Immature natural killer cell (primary cell): Measurements from ENCODE around the gene UROC1. TPM values are rescaled to one million over a fixed set of nuclear protein-coding genes. Genes with fewer than 3 reads are reported as not detected.

Source experiments
- DNase-seq, 3 donors: peaks; one replicate each; pipeline ENCODE4 v3.0.0; 2022; ENCODE audit warnings: mixed read lengths in 1 of 3
- H3K27ac Mint-ChIP-seq, 6 donors: one replicate each; pipeline ENCODE4 v1.8.0; 2020; ENCODE audit warnings: mixed read lengths in 6 of 6, mild to moderate bottlenecking in 5 of 6, inconsistent platforms in 4 of 6, moderate library complexity in 3 of 6
- H3K27me3 Mint-ChIP-seq, 3 donors: one replicate each; pipeline ENCODE4 v1.8.0; 2020 to 2021; ENCODE audit warnings: low read depth in 3 of 3, mild to moderate bottlenecking in 3 of 3, mixed read lengths in 3 of 3, moderate library complexity in 3 of 3, inconsistent platforms in 1 of 3
- H3K36me3 Mint-ChIP-seq, 3 donors: one replicate each; pipeline ENCODE4 v1.8.0; 2020; ENCODE audit warnings: mixed read lengths in 3 of 3, inconsistent platforms in 2 of 3, mild to moderate bottlenecking in 2 of 3
- H3K4me1 Mint-ChIP-seq, 2 donors: one replicate each; pipeline ENCODE4 v1.8.0; 2020; ENCODE audit warnings: inconsistent platforms in 2 of 2, mild to moderate bottlenecking in 2 of 2, mixed read lengths in 2 of 2, moderate library complexity in 1 of 2
- H3K4me3 Mint-ChIP-seq, 5 donors: one replicate each; pipeline ENCODE4 v1.8.0; 2020; ENCODE audit warnings: mild to moderate bottlenecking in 5 of 5, mixed read lengths in 5 of 5, inconsistent platforms in 3 of 5, moderate library complexity in 3 of 5
- H3K9me3 Mint-ChIP-seq, 6 donors: one replicate each; pipeline ENCODE4 v1.8.0; 2020; ENCODE audit warnings: mild to moderate bottlenecking in 6 of 6, mixed read lengths in 6 of 6, inconsistent platforms in 4 of 6, moderate library complexity in 3 of 6
- polyA plus RNA-seq, 3 donors: library from polyadenylated mRNA; unstranded; fragments of 300-500 nt; fragmentation: Illumina TruSeq; gene quantifications; one replicate each; pipeline ENCODE4 v1.2.3, GENCODE V29; 2021

Gene UROC1
- polyA plus RNA-seq, 3 donors from 2014 or later, result not detected

- Mint-ChIP-seq H3K9me3 (no peaks in the 10 kb centered on the region), H3K27me3 (peaks cover 0 to 5% (median 0%) of the 10 kb centered on the region in 3 donors), H3K36me3 (peaks cover 0 to 5% (median 0%) of the 10 kb centered on the region in 3 donors), H3K4me1 (peaks cover 37 to 46% of the 10 kb centered on the region in 2 donors), H3K27ac (peak overlapping the region; percentile 69 to 92 (median 84)), H3K4me3 (peak overlapping the region; percentile 84 to 89 (median 86))
- no peak for DNase-seq
These were observed 41.2 kb downstream of the UROC1 start for GRCh38 chr3:126476166-126477060.

- H3K4me3 Mint-ChIP-seq, result peak within 1 kb of the TSS; percentile 84 to 89 (median 86)
- peaks cover 0 to 5% (median 0%) of the 10 kb centered on the region in 3 donors for H3K27me3 Mint-ChIP-seq
- peak within 1 kb of the TSS; percentile 75 to 92 (median 84) for H3K27ac Mint-ChIP-seq
- H3K36me3 Mint-ChIP-seq, result peaks cover 0 to 11% (median 0%) of the 10 kb centered on the region in 3 donors
- peak; percentile 90 to 94 (median 94) for DNase-seq
- no peaks in the 10 kb centered on the region for H3K9me3 Mint-ChIP-seq
- H3K4me1 Mint-ChIP-seq, result peaks cover 44 to 54% of the 10 kb centered on the region in 2 donors
These were observed 42.0 kb downstream of the UROC1 start, which contains the start of gene ZXDC for GRCh38 chr3:126475413-126476114. TSS of gene ZXDC (minus strand) at chr3:126475891. CDS start at chr3:126475865, 26 bp downstream.

GRCh38 chr3:126474498-126475412 is 42.8 kb downstream of the UROC1 start:
- H3K4me1 Mint-ChIP-seq, result peaks cover 46 to 61% of the 10 kb centered on the region in 2 donors
- H3K36me3 Mint-ChIP-seq, result peaks cover under 1 to 14% (median under 1%) of the 10 kb centered on the region in 3 donors
- H3K27me3 Mint-ChIP-seq, result peaks cover 0 to 5% (median 0%) of the 10 kb centered on the region in 3 donors
- peak overlapping the region; percentile 77 to 86 (median 84) for H3K4me3 Mint-ChIP-seq
- no peaks in the 10 kb centered on the region for H3K9me3 Mint-ChIP-seq
- peak overlapping the region; percentile 25 to 85 (median 80) for H3K27ac Mint-ChIP-seq
- peak in 2 of 3 donors; percentile 31 to 55 for DNase-seq

GRCh38 chr3:126473292-126474168 is 44.0 kb downstream of the UROC1 start:
- DNase-seq, result no peak
- peaks cover 55 to 74% of the 10 kb centered on the region in 2 donors for H3K4me1 Mint-ChIP-seq
- H3K9me3 Mint-ChIP-seq, result no peaks in the 10 kb centered on the region
- peaks cover 0 to 5% (median 3%) of the 10 kb centered on the region in 3 donors for H3K27me3 Mint-ChIP-seq
- peaks cover 8 to 24% (median 9%) of the 10 kb centered on the region in 3 donors for H3K36me3 Mint-ChIP-seq
- peak overlapping the region; percentile 34 to 86 (median 84) for H3K4me3 Mint-ChIP-seq
- H3K27ac Mint-ChIP-seq, result peak overlapping the region; percentile 17 to 78 (median 44)

- Mint-ChIP-seq H3K36me3 (peaks cover 8 to 31% (median 13%) of the 10 kb centered on the region in 3 donors), H3K27me3 (peaks cover 0 to 5% (median 3%) of the 10 kb centered on the region in 3 donors), H3K4me1 (peaks cover 61 to 84% of the 10 kb centered on the region in 2 donors)
These were observed 45.1 kb downstream of the UROC1 start for GRCh38 chr3:126472277-126473006.

GRCh38 chr3:126469479-126469878 is 48.1 kb downstream of the UROC1 start:
- DNase-seq, result no peak
- H3K27ac Mint-ChIP-seq, result peak overlapping the region in 3 of 6 donors; percentile 7 to 80 (median 30)
- no peaks in the 10 kb centered on the region for H3K9me3 Mint-ChIP-seq
- peaks cover 0 to 3% (median 1%) of the 10 kb centered on the region in 3 donors for H3K27me3 Mint-ChIP-seq
- peaks cover 8 to 52% (median 22%) of the 10 kb centered on the region in 3 donors for H3K36me3 Mint-ChIP-seq
- H3K4me3 Mint-ChIP-seq, result no peak overlapping the region
- peaks cover 54 to 88% of the 10 kb centered on the region in 2 donors for H3K4me1 Mint-ChIP-seq

More at GRCh38 chr3:126472277-126473006, 45.1 kb downstream of the UROC1 start:
- Mint-ChIP-seq H3K4me3 (peak overlapping the region; percentile 34 to 86 (median 84)), H3K27ac (peak overlapping the region; percentile 19 to 78 (median 56)), H3K9me3 (no peaks in the 10 kb centered on the region)
- DNase-seq, result peak in 1 of 3 donors; percentile 6

- H3K4me1 Mint-ChIP-seq, result peaks cover 47 to 82% of the 10 kb centered on the region in 2 donors
- peaks cover 8 to 59% (median 28%) of the 10 kb centered on the region in 3 donors for H3K36me3 Mint-ChIP-seq
- DNase-seq, result no peak
- no peaks in the 10 kb centered on the region for H3K9me3 Mint-ChIP-seq
- H3K27me3 Mint-ChIP-seq, result peaks cover 0 to 3% (median 1%) of the 10 kb centered on the region in 3 donors
- H3K27ac Mint-ChIP-seq, result peak overlapping the region in 3 of 6 donors; percentile 17 to 78 (median 31)
- H3K4me3 Mint-ChIP-seq, result no peak overlapping the region
These were observed 49.3 kb downstream of the UROC1 start for GRCh38 chr3:126468028-126468891.

GRCh38 chr3:126467611-126467955 is 50.0 kb downstream of the UROC1 start:
- Mint-ChIP-seq H3K36me3 (peaks cover 8 to 59% (median 28%) of the 10 kb centered on the region in 3 donors), H3K27me3 (peaks cover 1 to 4% (median 2%) of the 10 kb centered on the region in 3 donors), H3K4me3 (no peak overlapping the region), H3K4me1 (peaks cover 40 to 75% of the 10 kb centered on the region in 2 donors), H3K27ac (no peak overlapping the region), H3K9me3 (no peaks in the 10 kb centered on the region)
- no peak for DNase-seq

- no peak overlapping the region for H3K4me3 Mint-ChIP-seq
- no peaks in the 10 kb centered on the region for H3K9me3 Mint-ChIP-seq
- peak overlapping the region in 2 of 6 donors; percentile 29 to 69 for H3K27ac Mint-ChIP-seq
- peaks cover 34 to 70% of the 10 kb centered on the region in 2 donors for H3K4me1 Mint-ChIP-seq
- H3K36me3 Mint-ChIP-seq, result peaks cover 8 to 57% (median 28%) of the 10 kb centered on the region in 3 donors
- no peak for DNase-seq
- H3K27me3 Mint-ChIP-seq, result peaks cover 1 to 4% (median 2%) of the 10 kb centered on the region in 3 donors
These were observed 50.5 kb downstream of the UROC1 start for GRCh38 chr3:126466886-126467610.

- Mint-ChIP-seq H3K27me3 (peaks cover 1 to 4% (median 3%) of the 10 kb centered on the region in 3 donors), H3K4me3 (no peak overlapping the region), H3K4me1 (peaks cover 28 to 60% of the 10 kb centered on the region in 2 donors), H3K36me3 (peaks cover 8 to 60% (median 33%) of the 10 kb centered on the region in 3 donors), H3K9me3 (no peaks in the 10 kb centered on the region), H3K27ac (peak overlapping the region in 2 of 6 donors; percentile 1 to 37)
- no peak for DNase-seq
These were observed 51.5 kb downstream of the UROC1 start for GRCh38 chr3:126465928-126466544.
